Sigmoid colon (tissue), 4 donors: Measurements from ENCODE around the gene KRTAP10-5.

Experiments used
- EP300 ChIP-seq, 4 donors: sonication (generic); formaldehyde crosslinking; IDR thresholded peaks; one replicate each; pipeline ENCODE4 v1.6.1; 2017; ENCODE audit warnings: antibody characterized with exemption in 4 of 4
- POLR2A ChIP-seq, 2 donors: fragments of 450-650 bp; IDR thresholded peaks; one replicate each; pipeline ENCODE4 v1.6.1; 2016; ENCODE audit warnings: antibody characterized with exemption in 2 of 2, mild to moderate bottlenecking in 2 of 2, moderate library complexity in 2 of 2
- TF ChIP-seq, protein P1 (sequence below), 4 experiments: fragments of 450-650 bp in 3 of 4; fragments of 200-600 bp in 1 of 4; IDR thresholded peaks; one replicate each; pipeline ENCODE4 v1.5.1; 2016 to 2019; ENCODE audit warnings: antibody characterized with exemption in 4 of 4, mild to moderate bottlenecking in 3 of 4, moderate library complexity in 2 of 4

DNA sequence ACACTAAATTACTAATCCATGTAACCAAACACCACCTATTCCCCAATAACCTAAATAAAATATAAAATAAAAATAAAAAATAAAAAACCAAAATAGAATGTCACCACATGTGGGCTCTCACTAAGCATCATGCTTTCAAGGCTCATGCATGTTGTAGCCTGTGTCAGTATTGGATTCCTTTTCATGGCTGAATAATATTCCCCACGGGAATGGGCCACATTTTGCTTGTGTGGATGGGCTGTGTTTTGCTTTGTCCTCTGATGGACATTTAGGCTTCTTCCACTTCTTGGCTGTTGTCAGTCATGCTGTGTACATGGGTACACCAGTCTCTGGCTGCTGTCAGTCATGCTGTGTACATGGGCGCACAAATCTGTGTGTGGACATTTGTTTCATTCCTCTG is 8.7 kb upstream of the KRTAP10-5 start:
- TF ChIP-seq, protein P1, sequence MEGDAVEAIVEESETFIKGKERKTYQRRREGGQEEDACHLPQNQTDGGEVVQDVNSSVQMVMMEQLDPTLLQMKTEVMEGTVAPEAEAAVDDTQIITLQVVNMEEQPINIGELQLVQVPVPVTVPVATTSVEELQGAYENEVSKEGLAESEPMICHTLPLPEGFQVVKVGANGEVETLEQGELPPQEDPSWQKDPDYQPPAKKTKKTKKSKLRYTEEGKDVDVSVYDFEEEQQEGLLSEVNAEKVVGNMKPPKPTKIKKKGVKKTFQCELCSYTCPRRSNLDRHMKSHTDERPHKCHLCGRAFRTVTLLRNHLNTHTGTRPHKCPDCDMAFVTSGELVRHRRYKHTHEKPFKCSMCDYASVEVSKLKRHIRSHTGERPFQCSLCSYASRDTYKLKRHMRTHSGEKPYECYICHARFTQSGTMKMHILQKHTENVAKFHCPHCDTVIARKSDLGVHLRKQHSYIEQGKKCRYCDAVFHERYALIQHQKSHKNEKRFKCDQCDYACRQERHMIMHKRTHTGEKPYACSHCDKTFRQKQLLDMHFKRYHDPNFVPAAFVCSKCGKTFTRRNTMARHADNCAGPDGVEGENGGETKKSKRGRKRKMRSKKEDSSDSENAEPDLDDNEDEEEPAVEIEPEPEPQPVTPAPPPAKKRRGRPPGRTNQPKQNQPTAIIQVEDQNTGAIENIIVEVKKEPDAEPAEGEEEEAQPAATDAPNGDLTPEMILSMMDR (IDR thresholded peaks at IDR 0.05), result no peak
- TF ChIP-seq EP300 (IDR thresholded peaks at IDR 0.05), result no peak
- no peak for TF ChIP-seq POLR2A (IDR thresholded peaks at IDR 0.05)
